Erythroblast (primary cell): Measurements from ENCODE around the gene OSBPL2.
A peak's percentile ranks its signal among the peaks of the same experiment; 100 is the strongest.

ENCODE experiments used
- DNase-seq, 2 experiments: peaks; one replicate each; lab custom pipeline; 2025; lab: John Stamatoyannopoulos, UW
- GATA1 ChIP-seq: IDR thresholded peaks from 2 replicates; pipeline ENCODE4 v1.6.1; 2011; ENCODE audit warnings: low read depth, mild to moderate bottlenecking, control low read depth, low read length, moderate library complexity
- POLR2A ChIP-seq: IDR thresholded peaks from 2 replicates; pipeline ENCODE4 v1.6.1; 2011; ENCODE audit warnings: mild to moderate bottlenecking, low read length

Gene OSBPL2

DNA sequence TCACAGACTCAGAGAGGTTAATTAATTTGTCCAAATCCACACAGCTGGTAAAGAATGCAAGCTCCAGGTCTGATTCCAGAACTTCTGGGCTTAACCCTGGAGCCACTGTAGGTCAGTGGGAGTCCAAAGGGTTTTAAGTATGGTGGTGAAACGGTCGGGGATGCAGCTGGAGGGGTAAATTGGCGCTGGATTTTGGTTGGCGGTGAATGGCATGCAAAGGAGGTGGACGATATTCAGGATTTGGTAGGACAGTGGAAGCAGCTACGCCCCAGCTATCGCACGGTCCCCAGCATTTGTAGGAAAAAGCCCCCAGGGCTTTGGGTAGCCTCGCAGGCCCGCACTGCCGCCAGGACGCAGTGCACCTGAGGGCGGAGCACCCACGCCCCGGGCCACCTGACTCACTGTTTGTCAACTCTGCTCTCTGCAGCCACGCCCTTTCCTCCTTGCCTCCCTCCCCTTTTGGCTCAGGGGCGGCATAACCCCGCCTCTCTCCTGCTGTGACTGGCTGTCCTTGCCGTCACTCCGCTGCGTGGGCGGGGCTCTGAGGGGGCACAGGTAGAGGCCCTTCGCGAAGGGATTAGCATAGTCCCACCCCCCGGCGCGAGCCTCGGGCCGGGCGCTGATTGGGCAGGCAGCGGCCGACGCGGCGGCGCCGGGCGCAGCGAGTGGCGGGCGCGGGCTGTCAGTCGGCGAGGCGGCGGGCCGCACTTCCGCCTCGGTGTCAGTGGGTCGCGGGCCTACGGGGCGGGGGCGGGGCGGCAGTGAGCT, at the start of gene OSBPL2:
Gene OSBPL2, plus strand, starts transcription at position 721 of the 768 bp plus-strand sequence. CDS start 17,664 bp downstream, outside the sequence.
- TF ChIP-seq GATA1 = no peak
- peak; percentile 72 for TF ChIP-seq POLR2A
- DNase-seq = peak; percentile 99

DNA sequence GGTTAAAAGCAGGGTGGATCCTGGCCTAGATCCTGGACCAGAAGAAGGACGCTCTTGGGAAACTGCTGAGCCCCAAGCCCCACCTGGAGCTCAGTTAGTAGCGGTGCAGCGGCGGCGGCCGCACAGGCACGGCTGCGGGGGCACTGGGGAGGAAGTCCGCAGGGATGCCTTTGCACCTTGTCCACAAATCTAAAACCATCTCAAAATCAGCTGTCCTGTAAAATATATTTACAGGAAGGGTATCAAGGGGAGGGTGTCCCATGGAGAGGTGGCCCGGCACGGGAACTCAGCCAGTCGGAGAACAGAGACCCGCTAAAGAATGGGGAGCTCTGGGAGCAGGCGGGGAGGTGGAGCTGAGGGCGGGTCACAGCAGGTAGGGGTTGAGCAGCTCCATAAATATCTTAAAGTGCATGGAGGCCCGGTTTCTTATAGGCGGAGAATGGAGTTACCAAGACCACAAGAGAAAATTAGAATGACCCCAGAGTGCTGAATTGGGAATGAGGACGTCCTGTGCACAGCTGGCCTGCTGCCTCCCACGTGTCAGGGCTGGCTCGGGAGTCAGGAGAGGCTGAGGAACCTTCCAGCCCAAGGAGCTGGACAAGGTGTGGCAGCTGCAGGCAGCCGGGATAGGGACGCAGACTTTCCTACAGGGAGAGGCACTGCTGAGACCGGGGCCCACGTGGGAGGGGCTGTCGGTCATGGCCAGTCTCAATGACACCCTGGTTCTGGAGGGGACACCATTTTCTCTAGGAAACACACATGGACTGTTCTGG, 47.5 kb upstream of the OSBPL2 start:
- TF ChIP-seq POLR2A (no peak), GATA1 (no peak)
- no peak for DNase-seq

DNA sequence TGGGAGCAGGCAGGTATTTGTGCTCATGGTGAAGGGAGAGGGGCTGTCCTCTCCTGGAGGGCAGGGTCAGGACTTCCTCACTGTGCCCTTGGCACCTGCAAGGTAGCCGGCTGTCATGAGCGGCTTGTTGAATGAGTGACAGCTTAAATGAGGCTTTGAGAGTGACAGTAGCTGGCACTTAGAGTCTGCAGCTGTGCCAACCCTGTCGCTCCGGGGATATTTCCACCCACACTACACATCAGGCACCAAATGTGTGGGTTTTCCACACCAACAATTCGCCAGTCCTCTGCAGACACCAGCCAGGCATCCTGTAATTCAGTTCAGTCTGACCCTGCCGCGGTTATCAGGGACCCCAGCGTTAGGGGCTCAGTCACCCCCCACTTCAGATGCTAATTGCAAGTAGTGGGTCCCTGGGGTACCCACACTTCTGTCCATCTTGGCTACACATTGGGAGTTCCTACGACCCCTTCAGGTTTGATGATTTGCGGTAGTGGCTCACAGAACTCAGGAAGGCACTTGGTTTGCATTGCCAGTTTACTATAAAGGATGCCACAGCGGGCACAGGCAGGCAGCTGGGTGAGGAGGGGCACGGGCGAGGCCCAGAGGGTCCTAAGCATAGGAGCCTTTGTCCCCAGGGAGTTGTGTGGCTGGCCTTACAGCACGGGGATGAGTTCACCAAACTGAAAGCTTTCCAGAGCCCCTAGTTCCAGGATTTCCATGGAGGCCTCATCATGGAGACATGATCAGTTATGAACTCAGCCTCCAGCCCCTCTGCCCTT, 46.4 kb upstream of the OSBPL2 start:
- no peak for DNase-seq
- TF ChIP-seq GATA1 = no peak
- no peak for TF ChIP-seq POLR2A

DNA sequence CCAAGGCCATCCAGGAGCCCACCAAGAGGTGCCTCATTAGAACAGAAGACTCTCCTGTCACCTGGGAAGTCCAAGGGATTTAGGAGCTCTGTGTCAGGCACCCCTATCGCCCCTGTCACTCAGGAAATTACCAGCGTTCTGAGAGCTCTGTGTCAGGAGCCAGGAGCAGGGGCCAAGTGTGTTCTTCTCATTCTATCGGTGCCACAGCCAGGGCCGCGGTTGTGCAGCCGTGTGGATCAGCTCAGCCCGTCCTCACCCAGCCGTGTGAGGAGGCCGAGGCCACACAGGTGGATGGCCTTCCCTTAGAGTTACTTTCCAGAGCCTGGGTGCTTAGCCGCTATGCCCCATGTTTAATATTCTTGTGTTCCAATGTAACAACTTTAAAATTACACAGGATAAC, 45.7 kb upstream of the OSBPL2 start:
- no peak for DNase-seq
- TF ChIP-seq GATA1 = no peak
- no peak for TF ChIP-seq POLR2A

DNA sequence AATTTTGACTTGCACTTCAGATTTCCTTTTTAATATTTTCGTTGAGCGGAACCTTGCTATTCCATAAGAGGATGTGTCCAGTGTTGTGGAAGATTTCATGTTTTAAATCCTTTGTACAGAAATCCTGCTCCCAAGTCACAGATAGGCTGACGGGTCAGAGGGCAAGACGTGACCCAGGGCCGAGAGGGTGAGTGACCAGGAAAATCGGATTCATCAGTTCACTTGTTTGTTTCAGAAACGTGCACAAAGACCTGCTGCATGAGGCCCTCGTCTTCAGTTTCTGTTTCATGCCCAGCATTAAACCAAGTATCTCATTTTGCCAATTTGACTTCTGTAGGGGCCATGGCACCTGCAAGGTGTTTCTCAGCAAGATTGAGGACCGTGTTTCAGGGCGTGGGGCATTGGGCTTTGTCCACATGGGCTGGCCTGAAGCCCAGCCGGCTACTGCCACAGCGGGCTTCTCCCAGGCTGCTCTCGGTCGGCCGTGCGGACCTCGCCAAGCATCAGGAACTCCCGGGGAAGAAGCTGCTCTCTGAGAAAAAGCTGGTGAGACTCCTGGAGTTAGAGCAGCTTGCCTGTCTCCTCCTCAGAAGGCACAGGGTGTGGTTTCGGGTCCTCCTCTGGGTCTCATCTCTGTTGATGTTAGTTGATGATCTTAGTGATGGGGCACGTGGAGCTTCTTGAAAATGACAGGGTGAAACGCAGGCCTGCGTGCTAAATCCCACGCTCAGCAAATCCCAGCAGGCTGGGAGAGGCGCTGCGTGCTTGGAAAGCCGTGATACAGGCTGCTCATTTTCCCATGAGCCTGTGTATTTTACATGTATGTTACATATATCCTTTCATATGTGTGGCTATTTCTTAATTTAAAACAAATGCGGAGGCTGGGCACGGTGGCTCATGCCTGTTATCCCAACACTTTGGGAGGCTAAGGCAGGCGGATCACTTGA, 45.0 kb upstream of the OSBPL2 start:
- TF ChIP-seq GATA1 (no peak), POLR2A (no peak)
- DNase-seq = no peak

DNA sequence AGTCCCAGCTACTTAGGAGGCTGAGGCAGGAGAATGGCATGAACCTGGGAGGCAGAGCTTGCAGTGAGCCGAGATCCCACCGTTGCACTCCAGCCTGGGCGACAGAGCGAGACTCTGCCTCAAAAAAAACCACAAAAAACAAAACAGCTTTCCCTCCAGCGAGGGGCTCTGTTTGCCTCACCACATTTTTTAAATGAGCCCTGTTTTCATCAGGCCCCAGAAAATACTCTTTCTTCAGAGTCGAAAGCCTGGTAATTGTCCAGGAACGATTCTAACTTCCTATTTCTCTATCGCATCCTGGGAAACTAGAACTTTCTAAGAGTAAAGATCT, 43.3 kb upstream of the OSBPL2 start:
- TF ChIP-seq POLR2A = no peak
- no peak for TF ChIP-seq GATA1
- no peak for DNase-seq

DNA sequence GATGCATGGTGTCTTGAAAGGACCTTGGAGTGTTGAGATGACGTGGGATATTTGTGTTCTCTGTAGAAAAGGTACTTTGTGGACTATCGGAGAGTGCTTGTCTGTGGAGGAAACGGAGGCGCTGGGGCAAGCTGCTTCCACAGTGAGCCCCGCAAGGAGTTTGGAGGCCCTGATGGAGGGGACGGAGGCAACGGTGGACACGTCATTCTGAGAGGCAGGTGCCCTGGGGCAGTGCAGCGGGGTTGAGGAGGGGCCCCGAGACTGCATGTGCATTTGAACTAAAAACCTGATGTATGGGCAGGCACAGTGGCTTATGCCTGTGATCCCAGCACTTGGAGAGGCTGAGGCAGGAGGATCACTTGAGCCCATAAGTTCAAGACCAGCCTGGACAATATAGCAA, 42.6 kb upstream of the OSBPL2 start:
- no peak for DNase-seq
- TF ChIP-seq GATA1 = no peak
- no peak for TF ChIP-seq POLR2A

DNA sequence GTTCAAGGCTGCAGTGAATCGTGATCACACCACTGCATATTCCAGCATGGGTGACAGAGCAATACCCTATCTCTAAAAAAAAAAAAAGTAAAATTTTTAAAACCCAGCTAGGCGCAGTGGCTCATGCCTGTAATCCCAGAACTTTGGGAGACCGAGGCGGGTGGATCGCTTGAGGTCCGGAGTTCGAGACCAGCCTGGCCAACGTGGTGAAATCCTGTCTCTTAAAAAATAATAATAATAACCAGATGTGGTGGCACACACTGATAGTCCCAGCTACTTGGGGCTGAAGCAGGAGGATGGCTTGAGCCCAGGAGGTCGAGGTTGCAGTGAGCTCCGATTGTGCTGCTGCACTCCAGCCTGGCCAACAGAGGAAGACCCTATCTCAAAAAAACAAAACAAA, 42.0 kb upstream of the OSBPL2 start:
- DNase-seq = no peak
- no peak for TF ChIP-seq GATA1

DNA sequence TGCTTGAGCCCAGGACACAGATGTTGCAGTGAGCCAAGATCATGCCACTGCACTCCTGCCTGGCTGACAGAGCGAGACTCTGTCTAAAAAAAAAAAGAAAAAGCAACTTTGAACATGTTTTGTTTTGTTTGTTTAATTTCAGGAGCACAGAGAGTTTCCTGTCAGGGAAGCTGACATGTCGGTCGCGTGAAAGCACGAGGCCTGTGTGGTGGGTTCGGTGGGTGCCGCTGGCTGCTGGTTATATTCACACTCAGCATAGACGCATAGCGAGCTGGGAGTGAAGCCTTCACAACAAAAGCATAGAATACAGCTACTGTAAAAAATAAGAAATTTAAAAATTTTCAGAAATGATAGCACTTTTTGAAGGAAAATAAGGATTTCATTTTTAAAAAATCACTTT, 41.0 kb upstream of the OSBPL2 start:
- TF ChIP-seq GATA1 (no peak), POLR2A (no peak)
- no peak for DNase-seq

DNA sequence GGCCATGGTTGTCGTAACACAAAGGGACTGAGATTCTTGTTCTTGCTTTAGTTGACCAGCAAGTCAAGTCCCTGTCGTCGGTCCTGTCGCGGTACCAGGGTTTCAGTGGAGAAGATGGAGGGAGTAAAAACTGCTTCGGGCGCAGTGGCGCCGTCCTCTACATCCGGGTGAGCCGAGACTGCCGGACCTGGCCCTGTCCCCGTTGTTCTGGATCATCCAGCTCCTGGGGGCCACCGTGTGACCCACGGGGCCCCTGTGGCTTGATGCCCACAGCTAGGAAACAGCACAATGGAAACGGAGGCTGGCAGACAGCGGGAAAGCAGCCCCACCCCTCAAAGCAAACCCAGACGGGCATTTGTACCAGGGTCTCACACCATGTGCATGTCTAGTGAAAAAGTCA, 40.5 kb upstream of the OSBPL2 start:
- no peak for DNase-seq
- TF ChIP-seq GATA1 = no peak
- TF ChIP-seq POLR2A = no peak

DNA sequence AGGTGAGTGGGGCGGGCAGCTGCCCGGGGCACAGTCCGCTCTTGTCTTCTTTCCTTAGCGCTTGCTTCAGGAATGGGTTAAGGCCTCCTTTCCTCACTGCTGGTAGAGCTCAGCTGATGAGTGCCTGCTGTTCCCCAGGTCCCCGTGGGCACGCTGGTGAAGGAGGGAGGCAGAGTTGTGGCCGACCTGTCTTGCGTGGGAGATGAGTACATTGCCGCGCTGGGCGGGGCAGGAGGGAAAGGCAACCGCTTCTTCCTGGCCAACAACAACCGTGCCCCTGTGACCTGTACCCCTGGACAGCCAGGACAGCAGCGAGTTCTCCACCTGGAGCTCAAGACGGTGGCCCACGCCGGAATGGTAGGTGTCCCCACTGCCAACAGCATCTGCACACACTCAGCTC, 39.8 kb upstream of the OSBPL2 start:
- no peak for TF ChIP-seq POLR2A
- no peak for TF ChIP-seq GATA1
- no peak for DNase-seq

DNA sequence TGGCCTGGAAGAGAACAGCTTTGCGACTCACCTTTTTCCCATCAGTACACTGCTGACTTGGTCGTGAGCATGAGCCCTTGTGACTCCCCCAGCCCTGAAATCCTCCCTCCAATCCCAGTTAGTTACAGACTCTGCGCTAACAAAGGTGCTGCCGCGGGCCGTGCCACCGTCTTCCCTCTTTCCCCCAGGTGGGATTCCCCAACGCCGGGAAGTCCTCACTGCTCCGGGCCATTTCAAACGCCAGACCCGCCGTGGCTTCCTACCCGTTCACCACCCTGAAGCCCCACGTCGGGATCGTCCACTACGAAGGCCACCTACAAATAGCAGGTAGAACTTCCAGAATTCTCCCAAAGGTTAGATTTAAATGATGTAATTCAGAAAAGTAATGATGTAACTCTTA, 39.4 kb upstream of the OSBPL2 start:
- no peak for TF ChIP-seq GATA1
- no peak for TF ChIP-seq POLR2A
- DNase-seq = no peak

DNA sequence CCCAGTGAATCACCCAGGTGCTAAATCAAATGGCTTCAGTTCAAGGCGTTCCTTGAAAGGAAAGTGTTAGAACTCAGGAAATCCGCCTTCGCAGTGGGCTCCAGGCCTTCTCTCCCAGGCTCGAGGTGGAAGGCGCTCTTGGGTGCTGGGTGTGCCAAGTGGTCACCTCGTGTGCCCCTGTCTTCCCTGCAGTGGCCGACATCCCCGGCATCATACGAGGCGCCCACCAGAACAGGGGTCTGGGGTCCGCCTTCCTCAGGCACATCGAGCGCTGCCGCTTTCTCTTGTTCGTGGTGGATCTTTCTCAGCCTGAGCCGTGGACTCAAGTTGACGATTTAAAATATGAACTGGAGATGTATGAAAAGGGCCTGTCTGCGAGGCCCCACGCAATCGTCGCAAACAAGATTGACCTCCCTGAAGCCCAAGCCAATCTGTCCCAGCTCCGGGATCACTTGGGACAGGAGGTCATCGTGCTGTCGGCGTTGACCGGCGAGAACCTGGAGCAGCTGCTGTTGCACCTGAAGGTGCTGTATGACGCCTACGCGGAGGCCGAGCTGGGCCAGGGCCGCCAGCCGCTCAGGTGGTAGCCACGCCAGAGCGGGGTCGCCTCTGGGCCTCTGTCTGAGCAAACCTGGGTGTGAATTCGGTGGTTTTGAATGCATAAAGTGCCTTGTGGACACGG, 37.7 kb upstream of the OSBPL2 start:
- TF ChIP-seq POLR2A = no peak
- TF ChIP-seq GATA1 = no peak
- no peak for DNase-seq
